Spleen (tissue), 11 donors: Measurements from ENCODE around the gene UGT1A7. TPM values are rescaled to one million over a fixed set of nuclear protein-coding genes. Genes with fewer than 3 reads are reported as not detected.

Source experiments
- DNase-seq: peaks from one replicate; pipeline ENCODE4 v3.0.0-alpha.2; 2020
- H3K27ac ChIP-seq, 8 donors: fragments of 200-600 bp; sonication (generic) in 7 of 8; 1 replicate in 4 of 8; 2 replicates in 4 of 8; pipeline versions ENCODE4 v1.5.0 to v1.8.0; 2016 to 2021; ENCODE audit warnings: inconsistent platforms in 4 of 8, mild to moderate bottlenecking in 4 of 8, moderate library complexity in 1 of 8
- H3K27me3 ChIP-seq, 7 donors: fragments of 200-600 bp; sonication (generic) in 6 of 7; replicated peaks in 1 of 7; 1 replicate in 4 of 7; 2 replicates in 3 of 7; pipeline versions ENCODE4 v1.5.0 to v1.8.0; 2016 to 2021; ENCODE audit warnings: inconsistent platforms in 3 of 7, mild to moderate bottlenecking in 1 of 7
- H3K36me3 ChIP-seq, 6 donors: fragments of 200-600 bp; sonication (generic) in 5 of 6; 1 replicate in 4 of 6; 2 replicates in 2 of 6; pipeline versions ENCODE4 v1.5.0 to v1.8.0; 2016 to 2021; ENCODE audit warnings: inconsistent platforms in 2 of 6
- H3K4me1 ChIP-seq, 6 donors: fragments of 200-600 bp; sonication (generic) in 5 of 6; 1 replicate in 3 of 6; 2 replicates in 3 of 6; pipeline versions ENCODE4 v1.5.0 to v1.8.0; 2016 to 2021; ENCODE audit warnings: inconsistent platforms in 3 of 6
- H3K4me3 ChIP-seq, 8 donors: fragments of 200-600 bp; sonication (generic) in 7 of 8; 1 replicate in 4 of 8; 2 replicates in 4 of 8; pipeline versions ENCODE4 v1.5.0 to v1.8.0; 2016 to 2021; ENCODE audit warnings: inconsistent platforms in 4 of 8, mild to moderate bottlenecking in 4 of 8, moderate library complexity in 2 of 8
- H3K9me3 ChIP-seq, 8 donors: fragments of 200-600 bp; sonication (generic) in 7 of 8; 1 replicate in 4 of 8; 2 replicates in 4 of 8; pipeline versions ENCODE4 v1.5.0 to v1.8.0; 2016 to 2021; ENCODE audit warnings: inconsistent platforms in 4 of 8
- POLR2A ChIP-seq, 3 donors: fragments of 450-650 bp; IDR thresholded peaks; one replicate each; pipeline ENCODE4 v1.5.1; 2017; ENCODE audit warnings: antibody characterized with exemption in 3 of 3, mild to moderate bottlenecking in 1 of 3
- POLR2AphosphoS5 ChIP-seq, 3 donors: sonication (generic); formaldehyde crosslinking; IDR thresholded peaks; one replicate each; pipeline ENCODE4 v1.5.1; 2017; ENCODE audit warnings: antibody characterized with exemption in 3 of 3
- WGBS, 5 donors: extraction: QIAGEN DNeasy Blood & Tissue Kit in 3 of 5; methylation state at CpG; one replicate each; pipeline versions ENCODE4 v1.1.5 to v1.1.7; 2013 to 2018; 5-methylcytosine and 5-hydroxymethylcytosine counted together
- intact Hi-C: fragments of 100-400 bp; cut with DNase I; formaldehyde crosslinking; loops from one replicate; pipeline ENCODE4 v1.15.0; 2023; ENCODE audit warnings: low total_unique reads
- polyA plus RNA-seq, 3 donors: library from polyadenylated mRNA; stranded (reverse); fragments of 200-250 nt; gene quantifications; one replicate each; pipeline ENCODE4 v1.2.1, GENCODE V29; 2013
- total RNA-seq, 7 donors: library from RNA; depleted of rRNA in 3 of 7; stranded (reverse); fragments of >200 nt in 3 of 7; fragmentation: NEBNext Ultra II Directional in 4 of 7; extraction: Animal tissue kit (Norgen Biotek cat#: 25700) in 4 of 7; gene quantifications; one replicate each; pipeline versions ENCODE4 v1.1.0 to v1.2.1, GENCODE V29; 2016 to 2021
- TF ChIP-seq, protein P1 (sequence below), 11 experiments: fragments of 200-600 bp in 7 of 11; fragments of 450-650 bp in 4 of 11; sonication (generic) in 4 of 11; IDR thresholded peaks in 8 of 11; conservative IDR thresholded peaks in 3 of 11; 1 replicate in 7 of 11; 2 replicates in 4 of 11; pipeline versions ENCODE4 v1.4.0 to v1.8.0; 2016 to 2021; ENCODE audit warnings: antibody characterized with exemption in 11 of 11, inconsistent platforms in 4 of 11, mild to moderate bottlenecking in 1 of 11
- donor health status: healthy with polysubstance abuse.
- donor health status: DM: no; HTN: no; CAD: no; lungs with moderate emphysema.
- donor health status: DM: no; HTN: no; CAD: no.
- donor health status: Bipolar disorder and iron deficiency.
- donor health status: healthy.
- donor health status: DM: no; HTN: no; CAD: no.
- donor health status: DM: yes; HTN: yes; CAD: no.

The UGT1A7 gene
- total and polyA plus RNA-seq, 10 donors = 0.03 TPM; not detected in 9

DNA sequence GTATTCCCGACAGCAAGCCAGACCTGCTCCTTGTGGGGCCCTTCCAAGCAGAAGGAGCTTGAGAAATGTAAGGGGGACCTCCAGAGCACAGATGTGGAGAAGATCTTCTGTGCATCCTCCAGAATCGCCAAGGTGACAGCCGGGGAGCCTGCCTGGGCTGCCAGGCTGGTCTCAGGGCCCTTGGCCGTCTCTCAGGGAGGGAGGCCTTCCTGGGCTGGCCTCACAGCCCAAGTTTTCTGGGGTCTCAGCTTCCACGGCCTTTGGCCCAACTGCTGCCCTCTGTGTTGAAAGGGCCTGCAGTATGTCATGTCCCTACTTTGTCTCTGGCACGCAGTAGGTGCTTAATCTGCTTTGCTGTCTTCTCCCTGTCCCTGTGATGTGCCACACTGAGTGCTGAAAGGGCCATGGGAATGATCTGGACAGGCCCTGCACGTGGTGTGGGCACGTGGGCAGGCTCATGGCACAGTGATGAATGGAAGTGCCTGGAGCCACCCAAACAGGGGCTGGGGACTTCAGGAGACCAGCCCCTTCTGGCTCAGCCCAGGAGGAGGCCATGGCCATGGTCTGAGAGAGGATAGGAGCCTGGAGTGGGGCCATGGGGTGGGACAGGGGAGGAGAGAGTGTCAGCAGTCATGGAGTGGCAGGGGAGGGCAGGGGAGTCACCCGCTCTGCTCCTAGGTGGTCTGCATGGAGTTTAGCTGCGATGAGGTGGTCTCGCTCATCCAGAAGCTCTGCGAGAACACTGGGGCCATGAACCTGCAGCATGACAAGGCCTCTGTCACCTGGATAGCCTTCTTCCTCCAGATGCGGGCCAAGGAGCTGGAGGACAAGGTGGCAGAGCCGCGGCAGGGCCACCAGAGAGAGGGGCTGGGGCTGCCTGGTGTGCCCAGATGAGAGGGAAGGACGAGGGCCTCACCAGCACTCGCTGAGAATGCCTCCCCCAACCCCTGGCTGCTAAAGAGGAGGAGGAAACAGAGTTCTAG, 137.2 kb downstream of the UGT1A7 start:
- peak; percentile 60 for DNase-seq
- H3K36me3 ChIP-seq = no peaks in the 10 kb centered on the region
- H3K9me3 ChIP-seq = peaks cover 0 to 4% (median 0%) of the 10 kb centered on the region in 8 donors
- H3K4me3 ChIP-seq = no peak overlapping the region
- no peak overlapping the region for H3K27ac ChIP-seq
- WGBS, 5 donors = 62 to 80% (median 74%) methylated on average over 10 to 17 of the region's 17 CpGs
- peaks cover 0 to 13% (median 0%) of the 10 kb centered on the region in 7 donors for H3K27me3 ChIP-seq
- no peaks in the 10 kb centered on the region for H3K4me1 ChIP-seq
- intact Hi-C loops = no loop called here
- TF ChIP-seq POLR2AphosphoS5 (IDR thresholded peaks at IDR 0.05) = no peak

DNA sequence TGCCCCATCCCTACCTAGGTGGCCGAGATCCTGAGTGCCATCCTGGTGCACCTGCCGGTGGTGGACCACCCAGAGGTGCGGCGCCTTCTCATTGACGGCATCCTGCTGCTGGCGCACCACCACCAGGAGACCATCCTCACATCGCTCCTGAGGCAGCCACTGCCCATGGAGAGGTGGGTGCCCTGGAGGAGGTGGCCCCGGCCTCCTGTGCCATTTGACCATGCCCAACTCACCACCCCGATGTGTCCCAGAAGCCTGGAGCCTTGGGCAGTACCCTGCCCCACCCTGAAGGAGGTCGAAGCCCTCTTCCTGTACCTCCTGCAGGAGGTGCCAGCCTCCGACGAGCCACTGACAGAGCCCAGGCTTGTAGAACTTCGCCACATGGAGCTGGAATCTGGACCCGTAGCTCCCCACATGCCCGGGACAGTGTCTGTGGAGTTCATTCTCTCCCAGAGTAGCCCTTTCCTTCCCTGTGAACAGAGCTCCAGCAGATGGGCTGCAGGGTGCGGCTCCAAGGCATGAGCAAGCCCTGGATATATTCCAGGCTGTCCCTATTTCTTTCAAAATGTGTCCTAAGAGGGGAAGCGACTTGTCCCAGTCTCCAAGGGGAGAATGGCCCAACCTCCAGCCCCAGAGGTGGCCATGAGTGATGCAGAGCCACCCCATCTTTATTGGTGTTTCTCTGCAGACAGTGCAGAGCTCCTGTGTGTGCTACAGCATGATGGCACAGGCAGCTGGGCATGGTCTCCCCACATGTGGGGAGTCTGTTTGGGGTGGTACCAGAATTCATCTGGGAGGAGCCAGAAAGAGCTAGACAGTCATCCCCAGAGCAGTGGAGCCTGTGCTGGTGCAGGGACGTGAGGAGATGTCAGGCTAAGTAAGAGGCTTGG, 138.4 kb downstream of the UGT1A7 start:
- Histone ChIP-seq H3K4me3 (no peak overlapping the region), H3K4me1 (no peaks in the 10 kb centered on the region), H3K27me3 (peaks cover 0 to 9% (median 0%) of the 10 kb centered on the region in 7 donors), H3K9me3 (peaks cover 0 to 4% (median 0%) of the 10 kb centered on the region in 8 donors), H3K27ac (no peak overlapping the region), H3K36me3 (no peaks in the 10 kb centered on the region)
- peak; percentile 58 for DNase-seq
- intact Hi-C loops = no loop called here
- WGBS, 5 donors = 78 to 88% (median 84%) methylated on average over 14 to 18 of the region's 18 CpGs
- TF ChIP-seq POLR2AphosphoS5 (IDR thresholded peaks at IDR 0.05) = no peak
- TF ChIP-seq, protein P1, sequence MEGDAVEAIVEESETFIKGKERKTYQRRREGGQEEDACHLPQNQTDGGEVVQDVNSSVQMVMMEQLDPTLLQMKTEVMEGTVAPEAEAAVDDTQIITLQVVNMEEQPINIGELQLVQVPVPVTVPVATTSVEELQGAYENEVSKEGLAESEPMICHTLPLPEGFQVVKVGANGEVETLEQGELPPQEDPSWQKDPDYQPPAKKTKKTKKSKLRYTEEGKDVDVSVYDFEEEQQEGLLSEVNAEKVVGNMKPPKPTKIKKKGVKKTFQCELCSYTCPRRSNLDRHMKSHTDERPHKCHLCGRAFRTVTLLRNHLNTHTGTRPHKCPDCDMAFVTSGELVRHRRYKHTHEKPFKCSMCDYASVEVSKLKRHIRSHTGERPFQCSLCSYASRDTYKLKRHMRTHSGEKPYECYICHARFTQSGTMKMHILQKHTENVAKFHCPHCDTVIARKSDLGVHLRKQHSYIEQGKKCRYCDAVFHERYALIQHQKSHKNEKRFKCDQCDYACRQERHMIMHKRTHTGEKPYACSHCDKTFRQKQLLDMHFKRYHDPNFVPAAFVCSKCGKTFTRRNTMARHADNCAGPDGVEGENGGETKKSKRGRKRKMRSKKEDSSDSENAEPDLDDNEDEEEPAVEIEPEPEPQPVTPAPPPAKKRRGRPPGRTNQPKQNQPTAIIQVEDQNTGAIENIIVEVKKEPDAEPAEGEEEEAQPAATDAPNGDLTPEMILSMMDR (IDR thresholded peaks at IDR 0.05 in 8 of 11, conservative IDR thresholded peaks at IDR 0.05 in 3 of 11) = no peak

DNA sequence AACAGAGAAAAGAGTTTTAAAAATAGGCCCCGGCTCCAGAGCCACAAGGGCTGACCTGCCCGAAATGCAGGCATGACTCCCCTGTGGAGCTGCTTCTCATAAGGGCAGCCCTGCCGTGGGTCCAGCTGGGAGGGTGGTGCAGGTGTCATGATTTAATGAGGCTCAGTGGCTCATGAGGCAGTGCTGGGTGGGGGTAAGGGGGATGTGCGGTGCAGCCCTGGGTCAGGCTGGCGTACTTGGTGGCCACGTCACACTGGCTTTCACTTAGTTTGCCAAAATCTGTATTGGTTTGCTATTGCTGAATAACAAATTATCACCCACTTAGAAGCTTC, 139.0 kb downstream of the UGT1A7 start:
- Histone ChIP-seq H3K4me3 (no peak overlapping the region), H3K36me3 (no peaks in the 10 kb centered on the region), H3K27me3 (peaks cover 0 to 9% (median 0%) of the 10 kb centered on the region in 7 donors), H3K4me1 (no peaks in the 10 kb centered on the region), H3K9me3 (peaks cover 0 to 4% (median 0%) of the 10 kb centered on the region in 8 donors), H3K27ac (no peak overlapping the region)
- WGBS, 5 donors = 79 to 92% (median 89%) methylated on average over 4 to 6 of the region's 6 CpGs
- DNase-seq = peak; percentile 72
- intact Hi-C loops = no loop called here
- TF ChIP-seq POLR2AphosphoS5 (IDR thresholded peaks at IDR 0.05) = no peak
- no peak for TF ChIP-seq POLR2A (IDR thresholded peaks at IDR 0.05)
- TF ChIP-seq, protein P1 (IDR thresholded peaks at IDR 0.05 in 8 of 11, conservative IDR thresholded peaks at IDR 0.05 in 3 of 11) = no peak

DNA sequence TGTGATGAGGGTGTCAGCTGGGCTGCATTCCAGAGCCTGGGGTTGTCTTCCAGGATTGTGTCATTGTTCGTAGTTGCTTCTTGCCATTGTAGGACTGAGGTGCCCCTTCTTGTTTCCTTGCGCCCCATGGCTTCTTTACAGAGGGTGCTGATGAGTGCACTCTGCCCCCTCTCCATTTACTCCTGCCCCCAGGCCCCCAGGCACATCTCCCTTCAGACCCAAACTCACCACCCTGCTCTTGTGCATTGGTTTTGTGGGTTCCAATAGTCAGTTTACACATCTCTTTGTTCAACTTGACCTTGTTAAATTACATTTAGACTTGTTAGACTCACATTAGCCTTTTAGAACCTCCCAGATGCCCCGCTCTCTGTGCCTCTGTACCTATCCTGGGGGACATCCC, 139.5 kb downstream of the UGT1A7 start:
- peak; percentile 11 for DNase-seq

More for the DNA sequence above, 139.5 kb downstream of the UGT1A7 start:
- Histone ChIP-seq H3K27me3 (peaks cover 0 to 9% (median 0%) of the 10 kb centered on the region in 7 donors), H3K4me3 (no peak overlapping the region), H3K36me3 (no peaks in the 10 kb centered on the region), H3K27ac (no peak overlapping the region), H3K4me1 (no peaks in the 10 kb centered on the region), H3K9me3 (peaks cover 0 to 4% (median 0%) of the 10 kb centered on the region in 8 donors)
- WGBS, 5 donors = 83 to 92% (median 89%) methylated on average over 3 of the region's 3 CpGs
- TF ChIP-seq, protein P1 (IDR thresholded peaks at IDR 0.05 in 8 of 11, conservative IDR thresholded peaks at IDR 0.05 in 3 of 11) = no peak
- TF ChIP-seq POLR2A (IDR thresholded peaks at IDR 0.05) (no peak), POLR2AphosphoS5 (IDR thresholded peaks at IDR 0.05) (no peak)
- intact Hi-C loops = no loop called here
